Panc1 (cell line): ENCODE data around the gene CERT1. TPM values are rescaled to one million over a fixed set of nuclear protein-coding genes. Genes with fewer than 3 reads are reported as not detected.
"Not testable (repeated sequence)": the region's sequence is repeated elsewhere in the genome, so short reads cannot be mapped to it uniquely, and the experiment has no call there.

ENCODE experiments used
- ATAC-seq: fragments of 200-7000 bp; cut with Tn5 transposase; 2 replicates; pipeline ENCODE4 v1.9.1; 2020; ENCODE audit warnings: mild to moderate bottlenecking, moderate library complexity
- BruUV-seq: library from RNA; stranded (reverse); fragments of 400-500 nt; replicated peaks from 2 replicates; lab custom pipeline; 2021; lab: Mats Ljungman, UMichigan
- CTCF ChIA-PET: fragments of 300-600 bp; sonication (Branson Sonifier 250); formaldehyde crosslinking; loops from one replicate; lab custom pipeline; 2022; ENCODE audit warnings: antibody characterized with exemption; lab: Charles Lee
- POLR2A ChIA-PET: fragments of 300-600 bp; sonication (Branson Sonifier 250); formaldehyde crosslinking; loops from one replicate; lab custom pipeline; 2022; ENCODE audit warnings: antibody characterized with exemption; lab: Charles Lee
- DNase-seq: peaks from one replicate; pipeline ENCODE4 v3.0.0-alpha.2; 2010; ENCODE audit warnings: low read depth, low spot score
- H3K27ac ChIP-seq: 2 replicates; pipeline ENCODE4 v1.5.1; 2011; ENCODE audit warnings: mild to moderate bottlenecking, low read length, inconsistent platforms
- H3K27me3 ChIP-seq: fragments of 200-500 bp; sonication (Bioruptor generic); 2 replicates; pipeline ENCODE4 v1.6.0; 2014; ENCODE audit warnings: low read length, inconsistent platforms; ENCODE audit not compliant: control insufficient read depth, insufficient read depth
- H3K36me3 ChIP-seq: fragments of 200-500 bp; sonication (Bioruptor generic); 2 replicates; pipeline ENCODE4 v1.5.1; 2014; ENCODE audit warnings: inconsistent platforms, mild to moderate bottlenecking, low read length, moderate library complexity; ENCODE audit not compliant: control insufficient read depth, insufficient read depth
- H3K4me1 ChIP-seq: 2 replicates; pipeline ENCODE4 v1.5.1; 2011; ENCODE audit warnings: inconsistent platforms, mild to moderate bottlenecking, low read length, moderate library complexity; ENCODE audit not compliant: control insufficient read depth, insufficient read depth
- H3K4me3 ChIP-seq, 2 experiments: 2 replicates each; pipeline ENCODE4 v1.5.1; 2011 to 2012; ENCODE audit warnings: low read depth in 2 of 2, low read length in 2 of 2, mild to moderate bottlenecking in 2 of 2, inconsistent platforms in 1 of 2, moderate library complexity in 1 of 2
- H3K9me3 ChIP-seq: fragments of 200-500 bp; sonication (Bioruptor generic); 2 replicates; pipeline ENCODE4 v1.5.1; 2014; ENCODE audit warnings: low read depth, mild to moderate bottlenecking, inconsistent platforms, low read length, moderate library complexity; ENCODE audit not compliant: control insufficient read depth, insufficient read depth
- POLR2AphosphoS5 ChIP-seq: IDR thresholded peaks from 2 replicates; pipeline ENCODE4 v1.6.1; 2012; ENCODE audit warnings: mild to moderate bottlenecking, low read depth, low read length, moderate library complexity
- SIN3A ChIP-seq: IDR thresholded peaks from 2 replicates; pipeline ENCODE4 v1.6.1; 2012; ENCODE audit warnings: low read depth, mild to moderate bottlenecking, low read length, moderate library complexity, borderline replicate concordance; ENCODE audit not compliant: insufficient read depth
- in situ Hi-C: cut with HindIII; loops from 2 replicates; pipeline ENCODE4 v1.10.0; 2016; ENCODE audit warnings: low sequenced_read_pairs, low pct_unique_long_range_greater_than_20kb
- intact Hi-C: fragments of 100-400 bp; cut with micrococcal nuclease; formaldehyde crosslinking; loops from one replicate; pipeline ENCODE4 v1.10.0; 2022; ENCODE audit not compliant: unreplicated experiment
- total RNA-seq: library from RNA; stranded (reverse); gene quantifications from one replicate; pipeline ENCODE4 v1.2.1, GENCODE V29; 2021; ENCODE audit not compliant: unreplicated experiment
- TF ChIP-seq, protein P1 (sequence below), 2 experiments: IDR thresholded peaks; 2 replicates each; pipeline ENCODE4 v1.6.1; 2011 to 2012; ENCODE audit warnings: low read depth in 2 of 2, control low read depth in 1 of 2, low read length in 1 of 2, mild to moderate bottlenecking in 1 of 2, moderate library complexity in 1 of 2; ENCODE audit not compliant: insufficient read depth in 1 of 2

Gene CERT1
- total RNA-seq, 1 experiment from 2014 or later = 26.7 TPM

DNA sequence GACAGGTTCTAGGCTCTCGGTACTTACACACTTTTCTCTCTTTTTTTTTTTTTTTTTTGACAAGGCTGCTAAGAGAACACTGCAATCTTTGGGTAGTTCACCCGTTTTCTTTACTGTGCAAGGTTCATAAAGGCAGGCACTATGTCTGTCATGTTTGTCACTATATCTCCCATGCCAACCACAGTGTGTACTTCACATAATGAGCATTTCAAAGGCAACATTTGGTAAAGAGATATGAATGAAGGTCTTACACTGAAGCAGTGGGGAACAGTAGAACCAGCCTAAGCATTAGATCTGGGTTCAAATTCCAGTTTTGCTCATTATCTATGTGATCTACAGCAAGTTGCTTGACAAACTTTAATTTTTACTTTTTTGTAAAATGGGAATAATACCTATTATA lies 175.9 kb downstream of the CERT1 start:
- CTCF ChIA-PET = no interaction called here
- in situ Hi-C loops = no loop called here
- Histone ChIP-seq H3K4me1 (peaks cover 17% of the 10 kb centered on the region), H3K27me3 (no peaks in the 10 kb centered on the region), H3K27ac (peak overlapping the region; percentile 85; the same call in 1 of the 2 replicates), H3K4me3 (no peak overlapping the region), H3K36me3 (peaks cover 2% of the 10 kb centered on the region), H3K9me3 (no peaks in the 10 kb centered on the region)
- DNase-seq (no peak), ATAC-seq (no peak)
- intact Hi-C loops = loop anchor here (5.0 kb wide), 1 partner anchor 283 kb away; the partner anchor contains the start of gene GCNT4
- TF ChIP-seq, protein P1, sequence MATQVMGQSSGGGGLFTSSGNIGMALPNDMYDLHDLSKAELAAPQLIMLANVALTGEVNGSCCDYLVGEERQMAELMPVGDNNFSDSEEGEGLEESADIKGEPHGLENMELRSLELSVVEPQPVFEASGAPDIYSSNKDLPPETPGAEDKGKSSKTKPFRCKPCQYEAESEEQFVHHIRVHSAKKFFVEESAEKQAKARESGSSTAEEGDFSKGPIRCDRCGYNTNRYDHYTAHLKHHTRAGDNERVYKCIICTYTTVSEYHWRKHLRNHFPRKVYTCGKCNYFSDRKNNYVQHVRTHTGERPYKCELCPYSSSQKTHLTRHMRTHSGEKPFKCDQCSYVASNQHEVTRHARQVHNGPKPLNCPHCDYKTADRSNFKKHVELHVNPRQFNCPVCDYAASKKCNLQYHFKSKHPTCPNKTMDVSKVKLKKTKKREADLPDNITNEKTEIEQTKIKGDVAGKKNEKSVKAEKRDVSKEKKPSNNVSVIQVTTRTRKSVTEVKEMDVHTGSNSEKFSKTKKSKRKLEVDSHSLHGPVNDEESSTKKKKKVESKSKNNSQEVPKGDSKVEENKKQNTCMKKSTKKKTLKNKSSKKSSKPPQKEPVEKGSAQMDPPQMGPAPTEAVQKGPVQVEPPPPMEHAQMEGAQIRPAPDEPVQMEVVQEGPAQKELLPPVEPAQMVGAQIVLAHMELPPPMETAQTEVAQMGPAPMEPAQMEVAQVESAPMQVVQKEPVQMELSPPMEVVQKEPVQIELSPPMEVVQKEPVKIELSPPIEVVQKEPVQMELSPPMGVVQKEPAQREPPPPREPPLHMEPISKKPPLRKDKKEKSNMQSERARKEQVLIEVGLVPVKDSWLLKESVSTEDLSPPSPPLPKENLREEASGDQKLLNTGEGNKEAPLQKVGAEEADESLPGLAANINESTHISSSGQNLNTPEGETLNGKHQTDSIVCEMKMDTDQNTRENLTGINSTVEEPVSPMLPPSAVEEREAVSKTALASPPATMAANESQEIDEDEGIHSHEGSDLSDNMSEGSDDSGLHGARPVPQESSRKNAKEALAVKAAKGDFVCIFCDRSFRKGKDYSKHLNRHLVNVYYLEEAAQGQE (IDR thresholded peaks at IDR 0.05; ENCODE audit: insufficient read depth in 1 of 2, low read depth in 2 of 2, low read length in 1 of 2) = no peak
- TF ChIP-seq SIN3A (no peak), POLR2AphosphoS5 (no peak)
- POLR2A ChIA-PET = no interaction called here
- BruUV-seq = no TSS peak

DNA sequence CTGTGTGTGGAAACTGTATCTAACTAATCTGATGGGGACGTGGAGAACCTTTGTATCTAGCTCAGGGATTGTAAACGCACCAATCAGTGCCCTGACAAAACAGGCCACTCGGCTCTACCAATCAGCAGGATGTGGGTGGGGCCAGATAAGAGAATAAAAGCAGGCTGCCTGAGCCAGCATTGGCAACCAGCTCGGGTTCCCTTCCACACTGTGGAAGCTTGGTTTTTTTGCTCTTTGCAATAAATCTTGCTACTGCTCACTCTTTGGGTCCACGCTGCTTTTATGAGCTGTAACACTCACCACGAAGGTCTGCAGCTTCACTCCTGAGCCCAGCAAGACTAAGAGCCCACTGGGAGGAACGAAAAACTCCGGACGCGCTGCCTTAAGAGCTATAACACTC lies 177.0 kb downstream of the CERT1 start:
- DNase-seq, CTCF ChIA-PET, H3K27me3 ChIP-seq, ATAC-seq, H3K36me3 ChIP-seq, H3K27ac ChIP-seq, intact Hi-C loops, H3K4me3 ChIP-seq, H3K9me3 ChIP-seq, in situ Hi-C loops, BruUV-seq, H3K4me1 ChIP-seq: not testable (repeated sequence)
- POLR2A ChIA-PET = interaction anchor here (0.6 kb wide), 1 partner anchor 10 kb away, joined by 10 read pairs; no protein-coding TSS in a partner anchor

DNA sequence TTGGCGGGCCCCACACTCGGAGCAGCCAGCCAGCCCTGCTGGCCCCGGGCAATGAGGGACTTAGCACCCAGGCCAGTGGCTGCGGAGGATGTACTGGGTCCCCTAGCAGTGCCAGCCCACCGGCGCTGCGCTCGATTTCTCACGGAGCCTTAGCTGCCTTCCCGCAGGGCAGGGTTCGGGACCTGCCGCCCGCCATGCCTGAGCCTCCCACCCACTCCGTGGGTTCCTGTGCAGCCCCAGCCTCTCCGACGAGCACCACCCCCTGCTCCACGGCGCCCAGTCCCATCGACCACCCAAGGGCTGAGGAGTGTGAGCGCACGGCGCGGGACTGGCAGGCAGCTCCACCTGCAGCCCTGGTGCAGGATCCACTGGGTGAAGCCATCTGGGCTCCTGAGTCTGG lies 177.7 kb downstream of the CERT1 start:
- H3K27ac ChIP-seq, intact Hi-C loops, H3K9me3 ChIP-seq, H3K4me3 ChIP-seq, BruUV-seq, in situ Hi-C loops, ATAC-seq, POLR2A ChIA-PET, H3K4me1 ChIP-seq, H3K36me3 ChIP-seq, CTCF ChIA-PET, DNase-seq, H3K27me3 ChIP-seq: not testable (repeated sequence)
